Measurements from ENCODE around the gene ZGPAT.

GRCh38 chr20:63744158-63744557 is 36.3 kb downstream of the ZGPAT start:
- TF ChIP-seq POLR2A (IDR thresholded peaks at IDR 0.05) (no peak), CTCF (IDR thresholded peaks at IDR 0.05) (no peak)
